Omental fat pad (tissue), 4 donors: ENCODE data around the gene KCNA2. TPM values are rescaled to one million over a fixed set of nuclear protein-coding genes. Genes with fewer than 3 reads are reported as not detected.
A peak's percentile ranks its signal among the peaks of the same experiment; 100 is the strongest.

Experiments used
- ATAC-seq: fragments of 150-250 bp; one replicate; pipeline ENCODE4 v1.9.1; 2016; ENCODE audit warnings: mild to moderate bottlenecking, moderate library complexity; ENCODE audit not compliant: low FRiP score
- DNase-seq: peaks from one replicate; pipeline ENCODE4 v3.0.0-alpha.2; 2019; ENCODE audit warnings: low spot score
- CTCF ChIP-seq, 3 donors: fragments of 450-650 bp; IDR thresholded peaks; one replicate each; pipeline ENCODE4 v1.5.1; 2016 to 2017; ENCODE audit warnings: antibody characterized with exemption in 3 of 3, mild to moderate bottlenecking in 3 of 3, moderate library complexity in 2 of 3
- total RNA-seq, 4 donors: library from RNA; depleted of rRNA; stranded (reverse); fragments of >200 nt; gene quantifications; one replicate each; pipeline ENCODE4 v1.1.0, GENCODE V29; 2016

Gene KCNA2
- total RNA-seq, 4 donors from 2014 or later = 1.9 to 29.8 (median 3.1) TPM

GRCh38 chr1:110643879-110644472 lies 37.8 kb upstream of the KCNA2 start:
- DNase-seq (no peak), ATAC-seq (no peak)
- no peak for TF ChIP-seq CTCF (IDR thresholded peaks at IDR 0.05)

- ATAC-seq = peak; percentile 60
- TF ChIP-seq CTCF (IDR thresholded peaks at IDR 0.05) = no peak
- no peak for DNase-seq
Measured at GRCh38 chr1:110639724-110640386, 33.7 kb upstream of the KCNA2 start.

GRCh38 chr1:110638556-110638955 lies 32.4 kb upstream of the KCNA2 start:
- no peak for DNase-seq
- TF ChIP-seq CTCF (IDR thresholded peaks at IDR 0.05) = no peak
- no peak for ATAC-seq

GRCh38 chr1:110638058-110638457 lies 31.9 kb upstream of the KCNA2 start:
- no peak for ATAC-seq
- no peak for TF ChIP-seq CTCF (IDR thresholded peaks at IDR 0.05)
- DNase-seq = no peak

GRCh38 chr1:110637475-110637874 lies 31.3 kb upstream of the KCNA2 start:
- DNase-seq (no peak), ATAC-seq (no peak)
- no peak for TF ChIP-seq CTCF (IDR thresholded peaks at IDR 0.05)

GRCh38 chr1:110636149-110636935 lies 30.2 kb upstream of the KCNA2 start:
- DNase-seq = no peak
- no peak for ATAC-seq
- no peak for TF ChIP-seq CTCF (IDR thresholded peaks at IDR 0.05)
